Upper lobe of right lung (tissue), 1 donor: ENCODE measurements around the gene MMAB. TPM values are rescaled to one million over a fixed set of nuclear protein-coding genes. Genes with fewer than 3 reads are reported as not detected.

Source experiments
- ATAC-seq: fragments of 200-7000 bp; cut with Tn5 transposase; one replicate; pipeline ENCODE4 v1.9.1; 2020; ENCODE audit warnings: mild to moderate bottlenecking, moderate library complexity
- DNase-seq: peaks from one replicate; pipeline ENCODE4 v3.0.0-alpha.2; 2020
- H3K27ac ChIP-seq: fragments of 200-600 bp; one replicate; pipeline ENCODE4 v1.8.0; 2022
- H3K27me3 ChIP-seq: fragments of 200-600 bp; one replicate; pipeline ENCODE4 v1.8.0; 2022; ENCODE audit warnings: mild to moderate bottlenecking
- H3K36me3 ChIP-seq: fragments of 200-600 bp; one replicate; pipeline ENCODE4 v1.8.0; 2022
- H3K4me1 ChIP-seq: fragments of 200-600 bp; one replicate; pipeline ENCODE4 v1.8.0; 2022
- H3K4me3 ChIP-seq: fragments of 200-600 bp; one replicate; pipeline ENCODE4 v1.8.0; 2022; ENCODE audit warnings: mild to moderate bottlenecking
- H3K9me3 ChIP-seq: fragments of 200-600 bp; one replicate; pipeline ENCODE4 v1.8.0; 2022
- CTCF ChIP-seq: fragments of 200-600 bp; IDR thresholded peaks from one replicate; pipeline ENCODE4 v1.8.0; 2022; ENCODE audit warnings: antibody characterized with exemption
- intact Hi-C: fragments of 100-400 bp; cut with DNase I; formaldehyde crosslinking; loops from one replicate; pipeline ENCODE4 v1.11.0; 2022
- total RNA-seq: library from RNA; stranded (reverse); fragmentation: NEBNext Ultra II Directional; extraction: Animal tissue kit (Norgen Biotek cat#: 25700); gene quantifications from one replicate; pipeline ENCODE4 v1.2.1, GENCODE V29; 2021
- donor health status: DM: no; HTN: yes; CAD: no; lungs with severe emphysema.

Gene MMAB
- total RNA-seq, 1 donor from 2014 or later: 58.0 TPM

GRCh38 chr12:109592195-109592904, 19.0 kb upstream of the MMAB start:
- no peak overlapping the region for H3K27ac ChIP-seq
- no peak for DNase-seq
- no peak for ATAC-seq
- no peak overlapping the region for H3K4me3 ChIP-seq
- no peak for TF ChIP-seq CTCF
- intact Hi-C loops: no loop called here
- no peaks in the 10 kb centered on the region for H3K27me3 ChIP-seq
- H3K4me1 ChIP-seq: no peaks in the 10 kb centered on the region
- no peaks in the 10 kb centered on the region for H3K9me3 ChIP-seq
- peaks cover 28% of the 10 kb centered on the region for H3K36me3 ChIP-seq

- H3K27ac ChIP-seq: no peak overlapping the region
- ATAC-seq (no peak), DNase-seq (no peak)
- no peaks in the 10 kb centered on the region for H3K9me3 ChIP-seq
- intact Hi-C loops: no loop called here
- TF ChIP-seq CTCF: no peak
- peaks cover 28% of the 10 kb centered on the region for H3K36me3 ChIP-seq
- no peaks in the 10 kb centered on the region for H3K27me3 ChIP-seq
- H3K4me3 ChIP-seq: no peak overlapping the region
- no peaks in the 10 kb centered on the region for H3K4me1 ChIP-seq
These were observed 17.7 kb upstream of the MMAB start for GRCh38 chr12:109591041-109591440.

- no peak for DNase-seq
- no peak for TF ChIP-seq CTCF
- no peak for ATAC-seq
- Histone ChIP-seq H3K9me3 (no peaks in the 10 kb centered on the region), H3K27me3 (no peaks in the 10 kb centered on the region), H3K27ac (no peak overlapping the region), H3K36me3 (peaks cover 28% of the 10 kb centered on the region), H3K4me3 (no peak overlapping the region), H3K4me1 (no peaks in the 10 kb centered on the region)
- intact Hi-C loops: no loop called here
These were observed 17.3 kb upstream of the MMAB start for GRCh38 chr12:109590566-109590965.

GRCh38 chr12:109589691-109590245, 16.5 kb upstream of the MMAB start:
- Histone ChIP-seq H3K36me3 (peaks cover 23% of the 10 kb centered on the region), H3K4me1 (no peaks in the 10 kb centered on the region), H3K9me3 (no peaks in the 10 kb centered on the region), H3K27me3 (no peaks in the 10 kb centered on the region), H3K4me3 (no peak overlapping the region), H3K27ac (no peak overlapping the region)
- TF ChIP-seq CTCF: no peak
- intact Hi-C loops: no loop called here
- no peak for ATAC-seq
- no peak for DNase-seq

GRCh38 chr12:109589240-109589590, 15.9 kb upstream of the MMAB start:
- TF ChIP-seq CTCF: no peak
- H3K27ac ChIP-seq: no peak overlapping the region
- H3K9me3 ChIP-seq: no peaks in the 10 kb centered on the region
- intact Hi-C loops: no loop called here
- DNase-seq: no peak
- peaks cover 19% of the 10 kb centered on the region for H3K36me3 ChIP-seq
- no peaks in the 10 kb centered on the region for H3K4me1 ChIP-seq
- ATAC-seq: no peak
- no peak overlapping the region for H3K4me3 ChIP-seq
- H3K27me3 ChIP-seq: no peaks in the 10 kb centered on the region
